Stimulated activated CD4-positive, alpha-beta T cell treated with anti-CD3 and anti-CD28 coated beads, Interleukin-15, amount 100 ng/mL, for 48 hours (primary cell): ENCODE measurements around the gene IKZF5.
A peak's percentile ranks its signal among the peaks of the same experiment; 100 is the strongest.

Experiments used
- DNase-seq, 2 donors: peaks; one replicate each; pipeline ENCODE4 v3.0.0-alpha.2; 2020; ENCODE audit warnings: low read depth in 2 of 2

IKZF5 gene, protein sequence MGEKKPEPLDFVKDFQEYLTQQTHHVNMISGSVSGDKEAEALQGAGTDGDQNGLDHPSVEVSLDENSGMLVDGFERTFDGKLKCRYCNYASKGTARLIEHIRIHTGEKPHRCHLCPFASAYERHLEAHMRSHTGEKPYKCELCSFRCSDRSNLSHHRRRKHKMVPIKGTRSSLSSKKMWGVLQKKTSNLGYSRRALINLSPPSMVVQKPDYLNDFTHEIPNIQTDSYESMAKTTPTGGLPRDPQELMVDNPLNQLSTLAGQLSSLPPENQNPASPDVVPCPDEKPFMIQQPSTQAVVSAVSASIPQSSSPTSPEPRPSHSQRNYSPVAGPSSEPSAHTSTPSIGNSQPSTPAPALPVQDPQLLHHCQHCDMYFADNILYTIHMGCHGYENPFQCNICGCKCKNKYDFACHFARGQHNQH

DNA sequence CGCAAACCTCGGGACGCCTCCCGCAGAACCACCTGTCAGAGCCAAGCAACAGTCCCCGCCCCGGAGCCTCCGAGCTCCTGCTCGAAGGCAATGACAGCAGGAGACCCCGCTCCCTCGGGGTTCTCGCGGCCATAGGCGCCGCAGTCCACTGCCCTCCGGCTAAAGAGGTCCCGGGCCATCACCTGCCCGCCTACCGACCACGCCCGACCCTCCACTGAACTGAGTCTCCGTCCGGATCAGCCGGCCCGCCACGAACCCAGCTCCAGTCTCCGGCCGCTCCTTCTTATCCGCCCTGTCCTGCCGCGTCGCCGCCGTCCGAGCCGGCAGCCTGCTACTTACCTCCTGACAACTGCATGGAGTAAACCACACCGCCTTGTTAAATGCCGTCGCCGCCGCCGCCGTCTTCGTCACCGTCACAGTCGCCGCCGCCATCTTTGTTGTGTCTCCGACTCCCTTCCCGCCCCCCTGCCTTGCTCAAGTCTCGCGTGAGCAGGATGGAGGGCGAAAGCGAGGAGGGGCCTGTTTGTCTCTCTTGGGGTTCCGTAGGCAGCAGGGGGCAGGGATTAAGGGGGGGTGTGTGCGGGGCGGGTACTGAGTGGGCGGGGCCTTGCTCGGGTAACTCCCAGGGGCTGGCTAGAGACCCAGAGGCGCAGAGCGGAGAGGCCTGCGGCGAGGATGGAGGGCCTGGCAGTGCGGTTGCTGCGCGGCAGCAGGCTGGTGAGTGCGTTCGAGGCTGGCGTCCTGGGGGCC, at the start of gene IKZF5, which contains the start of gene ACADSB:
TSS of gene IKZF5 (minus strand) at position 441 of the 750 bp plus-strand sequence. CDS start 10,170 bp downstream, outside the sequence.
TSS of gene ACADSB (plus strand) at position 652 of the 750 bp plus-strand sequence. CDS start at position 676, 24 bp downstream.
- peak; percentile 94 for DNase-seq

- no peak for DNase-seq
Observed at GRCh38 chr10:123057968-123058367, 49.4 kb upstream of the IKZF5 start.

DNA sequence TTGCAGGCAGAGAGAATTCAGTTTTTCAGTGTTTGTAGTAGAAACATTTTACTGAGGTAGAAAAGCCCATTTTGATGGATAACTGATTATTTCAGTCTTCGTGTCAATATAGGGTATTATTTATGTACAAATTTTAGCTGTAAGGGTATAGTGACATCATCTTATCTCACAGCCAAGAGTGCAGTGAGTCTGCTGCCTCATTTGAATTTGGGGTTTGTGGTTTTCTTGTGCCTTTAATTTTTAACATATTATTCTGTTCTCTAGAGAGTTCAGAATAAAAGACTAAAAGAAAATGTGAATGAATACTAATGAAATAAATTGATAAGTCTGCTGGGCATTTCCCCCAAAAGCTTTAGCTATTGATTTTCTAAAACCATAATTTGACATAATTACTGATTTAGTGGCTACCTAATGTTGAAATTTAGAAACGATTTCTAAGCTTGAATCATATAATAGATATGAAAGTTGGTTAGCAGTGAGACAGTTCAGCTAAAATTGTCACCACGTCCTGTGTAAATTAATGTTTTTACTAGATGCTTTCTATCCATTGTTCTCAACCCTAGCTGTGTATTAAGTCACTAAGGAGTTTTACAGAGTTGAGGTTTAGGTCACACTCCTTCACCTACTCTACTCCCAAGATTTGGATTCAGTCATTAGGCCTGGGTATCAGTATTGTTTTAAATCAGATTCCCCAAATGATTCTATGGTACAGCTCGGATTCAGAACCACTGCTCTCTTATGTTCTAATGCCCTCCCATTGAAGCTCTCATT, 37.6 kb upstream of the IKZF5 start:
- no peak for DNase-seq

GRCh38 chr10:123044391-123044790, 35.8 kb upstream of the IKZF5 start:
- DNase-seq, result no peak

- DNase-seq, result peak; percentile 14
Observed at GRCh38 chr10:123043409-123043925, 34.9 kb upstream of the IKZF5 start.

GRCh38 chr10:123042708-123043408, 34.3 kb upstream of the IKZF5 start:
- no peak for DNase-seq

GRCh38 chr10:123039632-123039930, 31.0 kb upstream of the IKZF5 start:
- no peak for DNase-seq

- DNase-seq, result no peak
Observed at GRCh38 chr10:123038782-123039631, 30.4 kb upstream of the IKZF5 start.

- DNase-seq, result no peak
Observed at GRCh38 chr10:123035467-123036086, 27.0 kb upstream of the IKZF5 start.

- DNase-seq, result no peak
Observed at GRCh38 chr10:123034332-123034731, 25.7 kb upstream of the IKZF5 start.

DNA sequence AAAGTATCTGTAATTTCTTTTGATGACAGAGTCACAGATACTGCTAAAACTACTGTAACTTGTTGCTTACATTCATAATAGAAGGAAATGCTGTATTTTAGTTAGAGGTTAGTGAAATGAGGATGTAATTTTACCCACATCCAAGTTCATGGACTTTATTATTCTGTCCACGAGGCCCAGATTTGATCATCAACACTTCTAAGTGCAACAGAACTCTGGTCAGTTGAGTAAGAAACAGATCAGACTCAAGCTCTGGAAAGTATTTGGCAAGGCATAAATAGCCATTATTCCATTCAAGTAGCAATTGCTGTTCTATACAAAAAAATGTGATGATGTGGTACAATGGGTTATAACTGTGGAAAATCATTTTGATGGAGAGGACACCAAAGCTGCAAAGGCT, 22.5 kb upstream of the IKZF5 start:
- DNase-seq, result no peak

GRCh38 chr10:123027861-123028260, 19.3 kb upstream of the IKZF5 start:
- DNase-seq, result no peak

DNA sequence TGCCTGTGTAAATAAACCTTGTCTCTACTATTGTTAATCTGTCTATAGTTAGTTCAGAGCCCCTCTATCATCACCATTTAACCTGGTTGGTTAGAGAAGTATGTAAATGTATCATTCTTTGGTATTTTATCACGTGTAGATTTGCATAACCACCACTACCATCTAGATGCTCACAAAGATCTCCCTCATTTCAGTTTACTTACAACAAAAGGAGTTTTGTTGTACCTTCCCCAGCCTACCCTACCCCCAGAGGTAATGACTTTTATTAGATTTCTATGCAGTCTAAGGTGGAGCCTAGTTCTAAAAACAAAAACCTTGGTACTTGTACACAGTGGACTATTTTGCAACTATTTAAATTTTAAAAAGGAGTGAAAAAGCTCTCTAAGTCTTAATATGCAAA, 17.7 kb upstream of the IKZF5 start:
- no peak for DNase-seq

GRCh38 chr10:123024540-123024939, 15.9 kb upstream of the IKZF5 start:
- no peak for DNase-seq

DNA sequence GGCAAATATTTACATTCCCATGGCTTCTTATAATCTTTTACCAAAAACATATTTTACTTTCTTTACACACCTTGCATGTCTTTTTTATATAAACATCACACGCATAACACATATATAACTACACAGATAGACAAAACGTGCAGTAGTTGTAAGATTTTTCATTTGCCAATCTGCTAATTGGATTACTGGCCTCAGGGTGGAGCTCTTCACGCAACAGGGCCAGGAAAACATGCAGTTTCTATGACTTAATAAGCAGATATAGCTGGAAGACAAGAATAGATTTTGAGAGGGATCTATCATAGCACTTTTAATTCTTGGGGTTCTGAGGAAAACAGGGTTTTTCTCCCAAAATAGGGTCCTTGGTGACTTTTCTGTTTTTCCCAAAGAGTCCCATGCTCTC, 12.9 kb upstream of the IKZF5 start:
- no peak for DNase-seq

DNA sequence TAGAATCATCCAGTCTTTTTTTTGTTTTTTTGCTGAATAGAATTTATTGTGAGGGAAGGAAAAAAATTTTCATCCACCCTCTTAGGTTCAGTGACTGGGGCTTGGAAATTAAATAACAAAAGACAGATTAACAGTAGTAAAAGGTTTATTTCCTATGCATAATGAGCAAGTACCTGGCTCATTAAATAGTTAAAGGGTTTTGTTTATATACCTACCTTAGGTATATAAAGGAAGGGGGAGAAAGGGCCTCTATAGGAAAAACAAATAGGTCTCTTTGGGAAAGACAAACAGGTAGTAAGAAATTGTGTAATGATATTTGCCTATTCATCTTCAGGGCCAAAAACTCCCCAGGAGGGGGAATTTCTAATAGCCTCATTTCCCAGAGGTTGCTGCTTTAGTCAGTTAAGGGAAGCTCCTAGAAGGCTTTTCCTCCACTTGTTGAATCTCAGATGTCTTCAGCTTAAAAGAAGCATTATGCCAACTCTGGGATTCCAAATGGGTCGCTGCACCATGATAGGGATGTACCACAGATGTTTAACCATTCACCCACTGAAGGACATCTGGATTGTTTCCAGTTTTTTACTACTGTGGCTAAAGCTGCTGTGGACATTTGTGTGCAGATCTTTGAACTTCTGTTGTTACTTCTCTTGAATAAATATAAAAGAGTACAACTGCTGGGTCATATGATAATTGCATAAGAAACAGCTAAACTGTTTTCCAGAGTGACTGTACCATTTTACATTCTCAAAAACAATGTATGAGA, 11.5 kb upstream of the IKZF5 start:
- DNase-seq, result no peak

DNA sequence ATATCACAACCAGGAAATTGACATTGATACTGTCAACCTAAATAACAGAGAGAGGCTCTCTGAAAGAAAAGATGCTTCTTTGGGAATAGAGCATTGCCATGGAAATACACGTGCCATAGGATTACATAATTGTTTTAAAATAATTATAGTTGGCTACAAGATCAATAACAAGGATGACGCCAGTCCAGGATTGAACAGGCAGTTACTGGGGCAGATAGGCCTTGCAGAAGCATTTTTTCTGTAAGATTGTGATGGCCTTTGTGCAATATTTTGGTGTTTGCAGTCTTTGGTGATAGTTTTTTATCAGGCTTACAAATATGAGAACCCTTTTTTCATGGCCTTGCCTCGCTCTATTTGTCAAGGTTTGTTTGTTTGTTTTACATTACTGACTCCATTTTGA, 10.7 kb upstream of the IKZF5 start:
- no peak for DNase-seq

GRCh38 chr10:123018531-123018930, 9.9 kb upstream of the IKZF5 start:
- no peak for DNase-seq

GRCh38 chr10:123017421-123018165, 9.0 kb upstream of the IKZF5 start:
- no peak for DNase-seq
